Kidney epithelial cell (primary cell): Measurements from ENCODE around the gene WASF2. TPM values are rescaled to one million over a fixed set of nuclear protein-coding genes. Genes with fewer than 3 reads are reported as not detected.

ENCODE experiments used
- DNase-seq: peaks from one replicate; pipeline ENCODE4 v3.0.0-alpha.2; 2010; ENCODE audit warnings: low read depth
- H3K27me3 ChIP-seq: 2 replicates; pipeline ENCODE4 v1.6.0; 2011; ENCODE audit warnings: low read length; ENCODE audit not compliant: control insufficient read depth, insufficient read depth
- H3K36me3 ChIP-seq: 2 replicates; pipeline ENCODE4 v1.5.1; 2011; ENCODE audit warnings: low read length; ENCODE audit not compliant: control insufficient read depth, insufficient read depth
- H3K4me3 ChIP-seq: 2 replicates; pipeline ENCODE4 v1.5.1; 2011; ENCODE audit warnings: low read depth, mild to moderate bottlenecking, control low read depth, low read length
- CTCF ChIP-seq: IDR thresholded peaks from 2 replicates; pipeline ENCODE4 v1.5.1; 2011; ENCODE audit warnings: mild to moderate bottlenecking, moderate library complexity, low read length, control low read depth, inconsistent platforms; ENCODE audit not compliant: insufficient read depth, poor library complexity, severe bottlenecking
- total RNA-seq: library from RNA; depleted of rRNA; stranded (reverse); fragments of >200 nt; gene quantifications from 2 replicates; pipeline ENCODE4 v1.2.3, GENCODE V29; 2015

Gene WASF2
- total RNA-seq, 1 donor from 2014 or later, result 52.4 TPM

DNA sequence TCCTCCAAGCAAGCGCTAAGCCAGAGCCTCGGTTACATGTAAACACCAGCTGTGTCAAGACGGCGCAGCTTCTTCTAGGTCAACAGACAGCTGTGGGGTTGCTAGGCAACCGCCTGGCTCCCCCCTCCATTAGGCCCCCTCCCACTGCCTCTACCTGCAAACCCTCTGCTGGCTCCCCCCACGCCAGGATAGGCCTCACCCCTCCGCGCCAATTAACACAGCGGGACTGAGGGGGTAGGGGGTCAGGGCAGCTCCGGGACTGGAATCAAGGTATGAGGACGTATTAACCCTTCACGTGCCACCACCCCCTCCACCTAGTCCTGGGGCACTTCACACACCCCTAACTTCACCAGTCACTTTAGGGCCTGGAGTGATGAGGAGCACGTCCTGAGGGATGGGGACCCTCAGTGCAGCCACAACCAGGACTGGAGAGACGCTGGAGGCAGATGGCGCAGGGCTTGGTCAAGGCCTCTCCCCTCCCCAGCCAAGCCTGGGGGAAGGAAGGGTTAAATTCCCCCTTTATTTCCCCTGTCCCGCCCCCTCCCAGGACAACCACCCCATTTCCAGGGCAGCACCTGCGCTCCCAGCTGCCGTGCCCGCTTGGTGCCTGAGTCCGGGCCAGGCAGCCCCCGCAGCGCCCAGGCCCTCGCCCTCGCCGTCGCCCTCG lies 37.4 kb upstream of the WASF2 start:
- Histone ChIP-seq H3K36me3 (no peaks in the 10 kb centered on the region), H3K4me3 (peak overlapping the region; percentile 21), H3K27me3 (no peaks in the 10 kb centered on the region)
- no peak for DNase-seq
- TF ChIP-seq CTCF, result no peak

DNA sequence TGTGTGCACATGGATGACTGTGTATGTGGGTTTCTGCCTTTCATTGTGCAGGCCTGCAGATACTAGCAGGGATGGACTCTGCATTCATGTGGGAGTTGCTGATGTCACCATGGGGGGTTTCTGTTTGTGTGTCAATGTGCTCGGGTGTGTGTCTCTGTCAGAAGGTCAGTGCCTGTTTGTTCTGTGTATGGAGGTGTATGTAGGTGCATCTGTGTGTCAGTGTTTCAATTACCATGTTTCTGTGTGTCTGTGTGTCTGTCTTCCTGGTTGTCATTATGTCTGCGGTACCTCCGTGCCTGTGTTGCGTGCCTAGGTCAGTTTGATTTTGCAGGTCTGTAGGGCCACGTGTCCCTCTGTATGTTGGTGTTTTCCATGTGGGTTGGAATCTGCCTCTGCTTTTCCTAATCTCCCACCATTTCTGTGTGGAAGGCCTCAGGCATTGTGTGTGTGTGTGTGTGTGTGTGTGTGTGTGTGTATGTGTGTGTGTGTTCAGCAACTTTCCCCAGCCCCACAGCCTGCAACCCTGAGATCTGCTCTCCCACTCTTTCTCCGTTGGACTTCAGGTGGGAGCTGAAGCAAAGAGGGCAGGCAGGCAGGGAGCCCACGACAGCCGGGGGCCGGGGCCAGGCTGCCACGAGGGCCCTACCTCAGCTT lies 36.7 kb upstream of the WASF2 start:
- no peak overlapping the region for H3K4me3 ChIP-seq
- no peak for TF ChIP-seq CTCF
- DNase-seq, result no peak
- no peaks in the 10 kb centered on the region for H3K36me3 ChIP-seq
- H3K27me3 ChIP-seq, result no peaks in the 10 kb centered on the region

DNA sequence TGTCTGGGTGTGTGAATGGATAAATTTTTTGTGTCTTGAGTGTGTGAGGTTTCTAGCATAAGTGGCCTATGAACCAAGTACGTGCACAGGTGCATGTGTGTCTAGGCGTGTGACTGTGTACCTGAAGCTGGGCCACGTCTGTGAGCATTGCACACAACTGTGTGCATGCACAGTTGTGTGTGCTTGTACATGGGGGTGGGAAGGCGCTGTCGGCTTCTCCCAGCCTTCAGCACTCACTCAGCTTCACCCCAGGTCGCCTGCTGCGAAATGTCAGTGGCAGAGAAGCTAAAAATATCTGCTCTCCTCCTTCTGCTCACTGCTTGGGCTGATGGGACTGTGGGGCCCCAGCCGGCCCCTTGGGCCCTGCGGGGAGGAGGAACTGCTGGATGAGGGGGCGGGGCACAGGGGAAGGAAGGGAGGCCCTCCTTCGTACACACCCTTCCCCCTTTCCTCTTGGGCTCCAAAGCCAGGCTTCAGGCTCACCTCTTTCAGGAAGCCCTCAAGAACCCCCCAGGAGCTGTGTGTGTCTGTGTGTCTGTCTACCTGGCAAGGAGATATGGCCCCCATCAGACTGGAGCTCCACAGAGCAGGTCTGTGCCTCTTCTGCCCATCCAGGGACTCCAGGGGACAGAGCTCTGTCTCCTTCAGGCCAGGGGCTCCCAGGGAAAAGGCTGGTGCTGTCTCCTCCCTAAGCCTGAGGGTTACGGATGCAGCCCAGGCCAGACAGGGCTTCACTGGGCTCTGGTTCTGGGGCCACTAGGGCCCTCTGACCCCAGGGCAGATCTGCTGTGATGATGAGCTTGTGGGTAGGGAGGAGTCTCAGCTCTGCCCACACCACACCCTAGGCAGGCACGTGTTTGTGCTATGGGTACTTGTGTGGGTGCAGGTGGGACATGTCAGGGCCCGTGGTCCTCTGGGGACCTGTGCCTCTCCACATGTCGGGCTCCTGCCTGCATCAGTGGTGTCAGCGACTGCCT lies 35.6 kb upstream of the WASF2 start:
- Histone ChIP-seq H3K36me3 (no peaks in the 10 kb centered on the region), H3K27me3 (no peaks in the 10 kb centered on the region), H3K4me3 (no peak overlapping the region)
- no peak for DNase-seq
- no peak for TF ChIP-seq CTCF

DNA sequence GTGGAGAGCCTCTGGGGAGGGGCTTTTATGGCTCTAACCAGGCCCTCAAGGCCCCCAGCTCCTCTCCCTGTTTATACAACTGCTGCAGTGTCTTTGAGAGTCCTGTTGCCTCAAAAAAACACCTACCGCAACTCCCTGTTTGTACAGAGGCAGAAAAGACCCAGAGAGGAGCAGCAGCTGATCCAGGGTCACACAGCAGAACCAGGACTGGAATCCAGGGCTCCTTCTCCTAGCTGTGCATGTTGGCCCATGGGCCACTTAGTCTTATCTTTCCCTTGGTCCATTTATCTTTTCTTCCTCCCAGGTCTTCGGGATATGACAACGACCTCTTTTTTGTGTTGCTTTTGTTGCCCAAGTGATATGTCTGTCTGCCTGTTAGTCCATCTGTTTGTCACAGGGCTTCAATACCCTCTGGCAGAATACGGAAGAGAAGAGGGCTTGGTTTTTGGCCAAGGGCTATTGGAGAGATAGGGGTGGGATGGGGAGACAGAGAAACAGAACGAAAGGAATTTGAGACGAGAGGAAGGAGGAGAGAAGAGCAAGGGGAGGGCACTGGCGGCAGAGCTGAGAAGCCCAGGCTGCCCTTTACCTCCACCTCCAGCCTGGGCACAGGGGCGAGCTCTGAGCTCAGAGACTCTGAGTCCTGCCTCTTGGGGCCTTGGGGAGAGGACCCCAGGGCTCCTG lies 33.5 kb upstream of the WASF2 start:
- Histone ChIP-seq H3K4me3 (no peak overlapping the region), H3K36me3 (no peaks in the 10 kb centered on the region), H3K27me3 (no peaks in the 10 kb centered on the region)
- no peak for DNase-seq
- no peak for TF ChIP-seq CTCF

DNA sequence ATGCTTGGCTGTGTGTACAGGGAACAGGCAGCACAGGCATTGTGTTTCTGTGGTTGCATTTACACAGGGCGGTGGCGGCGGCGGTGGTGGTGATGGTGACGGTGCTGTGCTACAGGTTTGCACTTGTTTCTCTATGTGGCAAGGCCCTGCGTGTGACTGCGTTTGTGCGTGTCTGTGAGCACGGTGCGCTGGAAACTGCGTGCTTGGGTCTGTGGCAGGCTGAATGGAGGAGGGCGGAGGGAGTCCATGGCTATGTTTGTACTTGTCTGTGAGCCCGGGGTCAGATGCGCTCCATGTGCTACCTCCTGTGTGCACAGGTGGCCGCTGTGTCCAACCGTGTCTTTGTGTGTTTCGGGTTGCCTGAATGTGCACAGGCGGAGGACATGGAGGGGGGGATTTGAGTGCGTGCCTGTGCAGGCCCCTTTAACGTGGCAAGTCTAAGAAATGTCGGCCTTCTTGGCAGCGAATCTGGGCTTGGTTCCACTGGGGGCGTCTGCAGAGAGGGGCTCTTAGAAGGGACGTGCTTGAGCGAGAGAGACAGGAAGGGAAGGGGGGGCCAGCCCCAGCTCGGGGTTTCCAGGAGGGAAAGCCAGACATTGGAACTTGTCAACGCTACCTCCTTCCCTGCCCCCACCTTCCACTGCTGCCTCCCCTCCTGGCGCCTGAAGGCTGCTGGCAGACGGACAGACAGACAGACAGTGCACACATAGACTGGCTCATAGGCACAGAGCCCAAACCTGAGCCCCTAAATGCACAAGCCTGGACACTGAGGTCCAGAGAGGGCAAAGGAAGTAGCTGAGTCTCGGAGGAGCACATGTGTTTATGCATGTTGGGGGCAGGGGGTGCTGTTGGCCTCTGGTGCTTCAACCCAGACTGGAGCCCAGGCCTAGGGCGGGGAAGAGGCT lies 32.7 kb upstream of the WASF2 start:
- H3K27me3 ChIP-seq, result no peaks in the 10 kb centered on the region
- DNase-seq, result no peak
- no peaks in the 10 kb centered on the region for H3K36me3 ChIP-seq
- peak; percentile 10 for TF ChIP-seq CTCF
- H3K4me3 ChIP-seq, result no peak overlapping the region
